ENCODE results near the gene ST8SIA5.

Gene ST8SIA5

DNA sequence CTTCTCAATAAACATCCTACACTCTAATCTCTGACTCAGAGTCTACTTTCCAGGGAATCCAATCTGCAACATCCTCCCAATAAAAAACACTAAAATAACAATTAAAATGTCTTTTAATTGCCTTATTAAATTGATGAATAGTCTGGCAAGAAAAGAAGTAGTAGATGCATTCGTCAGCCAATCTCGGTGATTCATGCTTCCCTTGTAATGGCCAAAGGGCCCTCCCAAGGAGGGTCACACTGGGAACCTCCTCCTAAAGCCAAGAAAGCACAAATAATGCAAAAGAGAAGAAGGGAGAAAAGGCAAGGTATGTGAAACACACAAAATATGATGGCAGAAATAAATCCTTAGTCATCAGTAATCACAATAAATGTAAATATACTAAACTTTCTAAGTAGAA is 16.8 kb downstream of the ST8SIA5 start:
- DNase-seq (ENCODE audit: low read depth): no peak

DNA sequence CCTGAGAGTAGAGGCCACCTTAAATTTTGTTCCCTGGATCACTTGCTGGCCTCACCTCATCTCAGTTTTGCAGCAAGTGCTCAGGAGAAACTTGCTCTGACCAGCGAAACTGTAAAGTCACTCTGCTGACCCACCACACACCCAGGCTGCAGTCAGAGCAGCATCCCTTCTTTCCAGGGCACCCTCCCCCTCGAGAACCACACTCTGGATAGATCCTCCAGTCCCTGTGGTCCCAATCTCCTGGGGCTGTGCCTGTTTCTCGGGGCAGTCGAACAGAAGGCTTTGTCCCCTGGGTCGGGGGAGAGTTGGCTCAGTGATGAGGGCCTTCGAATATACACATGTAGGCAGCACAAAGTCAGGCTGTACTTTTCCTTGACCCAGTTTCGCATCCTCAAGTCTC is 18.4 kb downstream of the ST8SIA5 start:
- no peak for DNase-seq (ENCODE audit: low read depth)

DNA sequence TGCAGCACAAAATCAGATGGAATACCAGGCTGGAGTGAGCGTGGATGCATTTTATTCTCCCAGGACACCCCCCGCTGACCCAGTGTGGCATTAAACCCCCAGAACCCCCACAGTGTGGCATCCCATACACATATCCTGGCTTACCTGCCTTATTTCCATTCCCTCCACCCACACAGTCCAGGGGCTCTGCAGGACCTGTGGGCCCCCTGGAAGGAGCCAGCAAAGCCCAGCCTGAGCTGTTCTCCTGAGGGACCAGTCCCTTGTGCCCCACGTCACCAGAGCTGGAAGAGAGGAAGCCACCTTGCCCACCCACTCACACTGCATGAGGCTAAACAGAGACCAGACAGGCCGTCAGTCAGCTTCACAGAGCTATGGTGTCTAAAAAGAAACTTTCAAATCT is 20.1 kb downstream of the ST8SIA5 start:
- no peak for DNase-seq (ENCODE audit: low read depth)

- DNase-seq (ENCODE audit: low read depth): no peak
Measured at GRCh38 chr18:46736135-46736534, 20.7 kb downstream of the ST8SIA5 start.

DNA sequence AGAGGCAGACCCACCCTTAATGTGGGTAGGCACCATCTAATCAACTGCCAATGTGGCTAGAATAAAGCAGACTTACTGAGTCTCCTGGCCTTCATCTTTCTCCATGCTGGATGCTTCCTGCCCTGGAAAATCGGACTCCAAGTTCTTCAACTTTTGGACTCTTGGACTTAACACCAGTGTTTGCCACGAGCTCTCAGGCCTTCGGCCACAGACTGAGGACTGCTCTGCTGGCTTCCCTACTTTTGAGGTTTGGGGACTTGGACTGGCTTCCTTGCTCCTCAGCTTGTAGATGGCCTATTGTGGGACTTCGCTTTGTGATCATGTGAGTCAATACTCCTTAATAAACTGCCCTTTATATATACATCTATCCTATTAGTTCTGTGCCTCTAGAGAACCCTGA is 21.9 kb downstream of the ST8SIA5 start:
- DNase-seq (ENCODE audit: low read depth): no peak

- no peak for DNase-seq (ENCODE audit: low read depth)
Measured at GRCh38 chr18:46733872-46734271, 23.0 kb downstream of the ST8SIA5 start.

- DNase-seq (ENCODE audit: low read depth): no peak
Measured at GRCh38 chr18:46732801-46733200, 24.1 kb downstream of the ST8SIA5 start.

GRCh38 chr18:46732201-46732600 is 24.7 kb downstream of the ST8SIA5 start:
- no peak for DNase-seq (ENCODE audit: low read depth)

DNA sequence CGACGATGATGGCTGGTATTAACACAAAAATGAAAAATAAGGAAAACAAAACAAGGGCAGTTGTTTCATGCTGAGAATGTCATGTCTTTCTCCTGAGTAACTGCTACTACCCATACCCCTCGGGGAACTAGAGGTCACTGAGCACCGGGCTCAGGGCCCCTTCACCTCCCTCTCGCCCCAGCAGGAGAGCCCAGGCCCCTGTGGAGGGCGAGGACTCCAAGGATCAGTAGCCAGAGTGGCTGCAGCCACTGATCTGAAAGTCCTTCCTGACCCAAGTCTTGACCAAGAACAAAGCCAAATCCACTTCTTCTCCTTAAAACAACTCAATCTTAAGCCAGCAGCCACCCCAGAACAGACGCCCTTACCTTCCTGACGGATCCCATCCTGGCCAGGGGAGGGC is 25.5 kb downstream of the ST8SIA5 start:
- DNase-seq (ENCODE audit: low read depth): no peak

DNA sequence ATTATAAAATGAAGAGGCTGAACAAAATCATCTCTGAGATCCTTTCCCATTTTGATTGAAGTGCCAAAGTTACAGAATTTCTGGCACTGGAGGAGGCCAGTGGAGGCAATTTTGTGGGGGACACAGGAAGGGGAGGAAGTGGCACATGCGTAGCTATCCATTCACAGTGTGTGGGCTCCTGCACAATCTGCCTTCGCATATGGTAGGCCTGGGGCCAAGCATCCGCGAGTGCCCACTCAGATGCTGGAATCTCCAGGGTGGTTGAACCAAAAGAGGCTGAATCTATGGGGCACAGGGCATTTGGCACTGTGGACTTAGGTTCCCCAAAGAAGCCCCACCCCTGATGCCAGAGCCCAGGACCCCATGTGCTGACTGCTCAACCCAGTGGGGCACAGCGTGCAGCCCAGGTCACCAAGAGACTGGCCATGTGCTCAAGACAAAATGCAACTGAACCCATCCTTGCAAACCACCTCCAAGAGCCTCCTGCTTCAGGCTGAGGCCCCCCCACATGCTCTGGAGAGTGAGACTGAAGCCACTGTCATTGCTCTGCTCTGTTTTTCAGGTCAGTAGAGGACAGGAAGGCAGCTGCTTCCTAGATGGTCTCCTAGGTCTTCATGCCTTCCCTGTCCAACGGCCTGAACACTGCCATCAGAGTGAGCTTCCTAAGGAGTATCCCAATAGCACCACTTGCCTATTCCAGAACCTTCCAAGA is 28.5 kb downstream of the ST8SIA5 start:
- no peak for DNase-seq (ENCODE audit: low read depth)

- DNase-seq (ENCODE audit: low read depth): no peak
Measured at GRCh38 chr18:46727177-46727576, 29.7 kb downstream of the ST8SIA5 start.

DNA sequence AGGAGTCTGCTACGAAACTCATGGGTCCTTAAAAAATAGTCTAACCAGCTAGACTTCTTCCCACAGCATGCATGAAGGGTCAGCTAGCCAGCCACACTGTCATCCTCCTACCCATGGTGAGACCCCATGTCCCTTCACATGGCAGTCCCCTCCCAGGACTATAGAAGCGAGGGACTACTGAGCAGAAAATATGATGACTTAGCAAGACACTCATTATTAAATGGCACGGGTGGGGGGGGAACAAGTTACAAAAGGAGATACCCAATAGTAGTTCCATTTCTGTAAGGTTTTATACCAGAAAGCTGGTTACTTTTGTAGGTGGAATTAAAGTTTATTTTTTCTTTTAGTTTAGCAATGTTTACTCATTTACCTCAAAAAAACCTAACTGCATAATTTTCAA is 31.5 kb downstream of the ST8SIA5 start:
- DNase-seq (ENCODE audit: low read depth): no peak

DNA sequence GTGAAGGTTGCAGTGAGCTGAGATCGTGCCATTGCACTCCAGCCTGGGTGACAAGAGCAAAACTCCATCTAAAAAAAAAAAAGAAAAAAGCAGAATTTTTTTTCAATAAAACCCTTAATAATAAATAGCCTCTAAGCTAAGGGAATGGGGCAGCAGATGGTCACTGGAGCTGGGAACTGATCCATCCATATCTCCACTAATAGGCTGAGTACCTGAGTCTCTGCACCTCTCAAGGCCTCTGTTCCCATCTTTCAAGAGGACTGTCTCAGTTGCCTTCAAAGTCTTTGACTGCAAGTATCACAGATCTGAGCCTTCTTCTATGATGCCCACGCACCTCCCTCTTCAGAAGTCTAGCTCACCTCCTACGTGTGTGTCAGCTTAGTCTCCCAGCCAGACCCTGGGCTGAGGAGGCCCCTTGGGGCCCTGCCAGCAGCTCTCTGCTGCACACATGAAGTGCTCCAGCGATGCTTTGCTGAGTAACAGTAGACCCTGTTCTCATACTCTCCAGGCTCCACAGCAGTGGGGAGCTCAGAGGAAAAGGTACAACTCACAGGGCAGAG is 32.9 kb downstream of the ST8SIA5 start:
- DNase-seq (ENCODE audit: low read depth): no peak

DNA sequence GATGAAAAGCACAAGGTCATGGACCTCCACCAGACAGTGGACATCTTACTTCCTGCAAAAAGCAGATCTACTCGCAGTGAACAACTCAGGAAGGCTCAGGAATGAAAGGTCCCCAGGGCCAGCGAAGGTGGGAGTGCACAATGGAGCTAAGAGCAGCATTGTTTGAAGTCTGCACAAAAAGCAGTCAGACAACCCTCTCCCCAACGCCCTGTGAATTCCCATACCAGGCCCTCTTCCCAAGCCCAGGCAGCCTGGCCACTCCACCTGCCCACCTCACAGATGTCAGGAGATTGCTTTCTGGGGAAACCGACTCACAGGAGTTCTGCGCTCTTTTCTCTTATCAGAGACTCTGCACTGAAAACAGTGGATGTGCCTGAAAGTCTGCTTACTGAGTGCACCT is 34.8 kb downstream of the ST8SIA5 start:
- no peak for DNase-seq (ENCODE audit: low read depth)

DNA sequence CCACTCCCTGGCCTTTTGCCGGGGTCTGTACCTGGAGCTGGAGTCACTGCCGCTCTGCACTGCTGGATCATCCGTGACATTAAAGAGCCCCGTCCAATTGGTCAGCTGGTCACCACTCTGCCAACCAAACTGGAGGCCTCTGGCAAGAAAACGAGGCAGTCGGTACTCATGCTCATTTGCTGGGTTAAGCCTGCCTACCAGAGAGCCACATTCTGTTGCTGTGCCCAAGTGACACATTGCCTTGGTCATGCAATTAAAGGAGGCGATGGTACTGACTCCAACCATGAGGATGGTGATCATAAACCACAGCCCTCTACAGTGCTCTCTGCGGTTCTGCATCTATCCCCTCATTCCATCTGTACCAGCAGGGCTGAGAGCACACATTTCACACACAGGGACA is 35.5 kb downstream of the ST8SIA5 start:
- no peak for DNase-seq (ENCODE audit: low read depth)

- no peak for DNase-seq (ENCODE audit: low read depth)
Measured at GRCh38 chr18:46720521-46720920, 36.3 kb downstream of the ST8SIA5 start.

DNA sequence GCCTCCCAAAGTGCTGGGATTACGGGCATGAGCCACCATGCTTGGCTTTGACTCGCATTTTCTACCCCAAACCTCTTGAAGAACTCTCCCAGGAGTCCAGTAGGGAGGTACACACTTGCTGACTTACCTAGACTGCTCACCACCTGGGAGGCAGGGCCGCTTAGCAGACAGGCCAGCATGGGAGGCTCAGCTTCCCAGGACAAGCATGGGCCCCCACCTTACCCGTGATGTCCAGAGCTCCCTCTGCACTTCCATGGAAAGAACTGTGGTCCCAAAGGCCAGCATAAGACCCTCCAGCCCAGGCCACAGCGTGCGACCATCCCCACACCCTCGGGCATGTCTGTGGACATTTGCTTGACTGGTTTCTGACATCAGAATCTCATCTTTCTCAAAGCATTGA is 36.8 kb downstream of the ST8SIA5 start:
- DNase-seq (ENCODE audit: low read depth): no peak

DNA sequence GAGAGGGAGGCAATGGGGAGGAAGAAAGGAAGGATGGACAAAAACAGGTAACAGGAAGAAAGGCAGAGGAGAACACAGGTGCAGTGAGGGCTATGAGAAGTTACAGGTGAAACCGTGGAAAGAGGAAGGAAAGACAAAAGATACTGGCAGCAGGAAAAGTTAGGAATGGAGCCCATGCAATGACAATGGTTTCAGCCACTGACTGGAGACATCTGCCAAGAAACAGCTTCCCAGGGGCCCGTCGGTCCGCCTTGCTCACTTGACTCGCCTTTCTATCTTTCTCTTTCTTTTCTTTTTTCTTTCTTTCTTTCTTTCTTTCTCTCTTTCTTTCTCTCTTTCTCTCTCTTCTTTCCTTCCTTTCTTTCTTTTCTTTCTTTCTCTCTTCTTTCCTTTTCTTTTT is 37.5 kb downstream of the ST8SIA5 start:
- DNase-seq (ENCODE audit: low read depth): no peak

DNA sequence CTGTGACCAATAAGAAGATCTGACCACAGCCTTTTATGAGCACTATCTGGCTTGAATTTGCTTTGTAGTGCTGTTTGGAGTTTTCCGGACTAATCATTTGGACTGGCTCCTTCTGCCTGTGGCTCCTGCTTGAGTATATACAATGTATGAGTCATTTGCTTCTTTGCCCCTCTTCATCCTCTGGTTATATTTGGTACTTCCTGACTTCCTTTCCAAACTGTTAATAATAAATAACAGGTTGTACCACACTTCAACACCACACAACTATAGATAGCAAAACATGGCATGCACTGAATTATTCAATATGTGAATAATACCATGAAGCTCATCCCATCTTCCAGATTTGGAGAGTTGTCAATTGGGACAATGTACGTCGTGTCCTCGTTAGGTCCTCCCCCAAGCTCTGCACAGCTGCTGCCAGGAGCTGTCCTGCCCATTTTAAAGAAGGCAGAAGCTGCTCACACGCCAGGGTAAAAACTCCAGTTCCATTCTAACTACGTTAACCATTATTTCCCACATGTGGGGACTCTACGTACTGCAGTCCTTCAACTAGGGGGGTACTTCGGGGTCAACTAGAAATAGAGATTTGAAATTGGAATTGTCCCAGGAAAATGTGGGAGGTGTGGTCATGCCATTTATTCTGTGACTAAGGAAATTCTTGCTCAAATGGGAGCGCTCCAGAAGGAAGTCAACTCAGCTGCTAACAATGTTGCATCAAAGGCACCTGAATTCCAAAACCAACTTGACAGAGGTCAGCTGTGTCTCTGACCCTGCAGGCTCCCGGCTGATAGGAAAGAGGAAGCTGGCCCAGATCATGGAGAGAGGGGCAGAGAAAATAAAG is 38.1 kb downstream of the ST8SIA5 start:
- no peak for DNase-seq (ENCODE audit: low read depth)

DNA sequence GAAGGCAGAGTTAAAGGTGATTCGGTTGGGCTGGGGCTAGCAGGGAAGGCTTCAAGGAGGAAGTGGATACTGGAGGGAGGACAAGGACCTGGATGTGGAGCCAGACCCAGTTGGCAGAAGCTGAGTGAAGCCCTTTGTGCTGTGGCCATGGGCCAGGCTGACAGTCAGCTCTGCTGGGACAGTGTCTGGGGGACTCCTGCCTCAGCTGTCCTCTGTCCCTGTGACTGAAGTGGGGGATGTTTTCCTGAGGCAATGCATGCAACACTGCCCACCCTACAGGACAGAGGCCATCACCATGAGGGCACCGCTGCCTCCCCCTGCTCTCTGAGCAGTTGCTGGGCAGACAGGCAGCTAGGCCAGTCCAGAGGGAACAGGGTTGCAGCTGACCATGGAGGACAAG is 40.0 kb downstream of the ST8SIA5 start:
- DNase-seq (ENCODE audit: low read depth): no peak

DNA sequence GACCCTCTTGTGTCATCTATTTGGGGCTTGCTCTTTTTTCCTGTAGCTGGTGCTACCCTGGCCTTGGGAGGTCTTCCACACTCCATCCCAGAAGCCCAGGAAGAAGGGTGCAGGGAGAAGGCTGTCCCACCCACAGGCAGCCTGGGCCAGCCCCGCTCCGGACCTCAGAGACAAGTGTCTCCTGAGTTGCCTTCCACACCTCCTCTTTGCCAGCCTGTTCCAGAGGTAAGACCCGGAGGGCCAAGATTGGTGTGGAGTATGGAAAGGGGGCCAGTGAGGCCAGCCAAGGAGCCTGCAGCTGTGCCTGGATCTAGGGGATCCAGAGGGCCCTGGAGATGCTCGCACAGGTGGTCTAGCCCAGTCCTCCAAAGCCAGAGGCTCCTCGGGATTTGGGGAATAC is 40.5 kb downstream of the ST8SIA5 start:
- DNase-seq (ENCODE audit: low read depth): no peak

GRCh38 chr18:46715062-46715461 is 41.8 kb downstream of the ST8SIA5 start:
- no peak for DNase-seq (ENCODE audit: low read depth)

DNA sequence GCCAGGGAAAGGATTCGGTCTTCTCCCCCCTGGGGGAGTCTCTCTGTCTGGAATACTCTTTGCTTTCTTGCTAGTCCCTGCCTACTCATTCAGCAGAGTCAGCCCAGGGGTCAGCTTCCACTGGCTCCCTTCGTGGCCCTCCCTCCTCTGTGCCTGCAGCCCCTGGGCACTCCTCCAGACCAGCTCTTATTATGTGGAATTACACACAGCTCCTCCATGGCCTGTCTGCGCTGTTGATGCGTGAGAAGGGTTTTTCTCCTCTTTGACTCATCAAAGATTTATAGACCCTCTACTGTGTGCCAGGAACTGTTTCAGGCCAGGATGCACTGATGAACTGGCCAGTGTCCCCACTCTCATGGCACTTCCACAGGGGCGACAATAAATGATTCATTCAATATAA is 44.4 kb downstream of the ST8SIA5 start:
- no peak for DNase-seq (ENCODE audit: low read depth)
